SKM-1 (cell line): ENCODE measurements around the gene DCST1.

Experiments
- DNase-seq: peaks from one replicate; lab custom pipeline; 2025; ENCODE audit not compliant: unreplicated experiment; lab: John Stamatoyannopoulos, UW

The DCST1 gene

DNA sequence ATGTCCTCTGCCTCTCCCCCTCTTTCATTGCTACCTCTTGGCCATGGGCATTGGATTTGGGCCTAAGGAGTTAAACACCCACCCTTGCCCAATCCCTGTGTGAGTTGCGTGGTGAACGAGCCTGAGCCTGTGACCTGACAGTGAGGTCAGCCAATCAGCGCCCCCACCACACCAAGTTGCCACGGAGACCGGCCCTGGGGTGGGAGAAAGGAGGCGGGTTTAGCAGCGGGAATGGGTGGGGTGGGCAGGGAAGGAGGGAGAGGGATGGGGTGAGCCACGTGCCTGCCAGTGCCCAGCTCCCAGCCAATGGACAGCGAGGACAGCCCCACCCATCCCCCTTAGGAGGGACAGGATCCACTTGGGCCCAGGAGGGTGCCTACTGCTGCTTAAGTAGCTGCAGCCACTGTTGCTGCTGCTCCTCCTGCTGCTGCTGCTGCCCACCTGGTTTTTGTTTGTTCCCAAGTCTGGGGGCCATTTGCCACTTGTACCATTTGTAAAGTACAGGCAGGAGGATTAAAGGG, 21.5 kb upstream of the DCST1 start:
- no peak for DNase-seq

GRCh38 chr1:155012776-155013602, 20.6 kb upstream of the DCST1 start:
- no peak for DNase-seq

DNA sequence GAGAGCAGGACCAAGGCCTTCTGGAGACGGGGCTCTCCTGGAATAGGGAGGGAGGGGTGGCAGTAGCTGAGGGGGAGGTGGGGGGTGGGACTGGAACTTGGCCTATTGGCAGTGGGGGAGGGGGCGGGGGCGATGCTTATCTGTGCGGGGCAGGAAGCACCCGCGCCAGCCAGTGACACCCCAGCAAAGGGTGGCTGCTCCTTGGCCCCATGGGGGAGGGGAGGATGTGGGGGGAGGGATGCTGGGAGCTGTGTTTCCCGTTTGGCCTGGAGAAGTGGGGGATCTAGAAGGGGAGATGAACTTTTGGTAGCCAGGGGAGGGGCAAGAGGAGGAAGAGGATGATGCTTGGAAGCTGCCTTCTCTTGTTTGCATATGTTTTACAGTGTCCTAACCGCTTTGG, 20.0 kb upstream of the DCST1 start:
- DNase-seq, result no peak

DNA sequence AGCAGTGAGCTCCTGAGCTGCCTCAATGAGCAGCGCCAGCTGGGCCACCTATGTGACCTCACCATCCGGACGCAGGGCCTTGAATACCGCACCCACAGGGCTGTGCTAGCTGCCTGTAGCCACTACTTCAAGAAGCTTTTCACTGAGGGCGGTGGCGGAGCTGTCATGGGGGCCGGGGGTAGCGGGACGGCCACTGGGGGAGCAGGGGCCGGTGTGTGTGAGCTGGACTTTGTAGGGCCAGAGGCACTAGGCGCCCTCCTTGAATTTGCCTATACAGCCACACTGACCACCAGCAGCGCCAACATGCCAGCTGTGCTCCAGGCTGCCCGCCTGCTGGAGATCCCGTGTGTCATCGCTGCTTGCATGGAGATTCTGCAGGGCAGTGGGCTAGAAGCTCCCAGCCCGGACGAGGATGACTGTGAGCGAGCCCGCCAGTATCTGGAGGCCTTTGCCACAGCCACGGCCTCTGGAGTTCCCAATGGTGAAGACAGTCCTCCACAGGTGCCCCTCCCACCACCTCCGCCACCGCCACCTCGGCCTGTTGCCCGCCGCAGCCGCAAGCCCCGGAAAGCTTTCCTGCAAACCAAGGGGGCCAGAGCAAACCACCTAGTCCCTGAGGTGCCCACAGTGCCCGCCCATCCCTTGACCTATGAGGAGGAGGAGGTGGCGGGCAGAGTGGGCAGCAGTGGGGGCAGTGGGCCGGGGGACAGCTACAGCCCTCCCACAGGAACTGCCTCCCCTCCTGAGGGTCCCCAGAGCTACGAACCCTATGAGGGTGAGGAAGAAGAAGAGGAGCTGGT, 18.7 kb upstream of the DCST1 start:
- DNase-seq, result no peak

DNA sequence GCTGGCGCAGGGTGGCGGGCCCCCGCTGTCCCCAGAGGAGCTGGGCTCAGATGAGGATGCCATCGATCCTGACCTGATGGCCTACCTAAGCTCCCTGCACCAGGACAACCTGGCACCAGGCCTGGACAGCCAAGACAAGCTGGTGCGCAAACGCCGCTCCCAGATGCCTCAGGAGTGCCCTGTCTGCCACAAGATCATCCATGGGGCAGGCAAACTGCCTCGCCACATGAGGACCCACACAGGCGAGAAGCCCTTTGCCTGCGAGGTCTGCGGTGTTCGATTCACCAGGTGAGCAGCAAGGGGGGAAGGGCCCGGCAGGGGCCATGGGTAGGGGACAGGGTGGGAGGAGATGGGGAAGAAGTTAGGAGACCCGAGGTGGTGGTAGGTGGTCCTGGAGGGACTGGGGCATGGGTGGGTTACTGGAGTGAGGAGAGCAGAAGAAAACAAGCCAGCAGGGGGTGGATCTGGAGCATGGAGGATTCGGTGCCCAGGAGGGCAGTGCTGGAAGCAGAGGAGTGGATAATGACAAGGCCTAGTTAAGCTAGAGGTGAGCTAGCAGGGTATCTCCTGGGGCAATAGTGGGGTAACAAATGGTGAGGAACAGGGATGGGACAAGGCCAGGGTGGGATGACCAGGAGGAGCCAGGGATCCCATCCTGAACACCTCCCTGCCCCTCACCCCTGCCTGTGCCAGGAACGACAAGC, 17.9 kb upstream of the DCST1 start:
- DNase-seq, result no peak

GRCh38 chr1:155016231-155016831, 17.3 kb upstream of the DCST1 start:
- DNase-seq, result no peak

DNA sequence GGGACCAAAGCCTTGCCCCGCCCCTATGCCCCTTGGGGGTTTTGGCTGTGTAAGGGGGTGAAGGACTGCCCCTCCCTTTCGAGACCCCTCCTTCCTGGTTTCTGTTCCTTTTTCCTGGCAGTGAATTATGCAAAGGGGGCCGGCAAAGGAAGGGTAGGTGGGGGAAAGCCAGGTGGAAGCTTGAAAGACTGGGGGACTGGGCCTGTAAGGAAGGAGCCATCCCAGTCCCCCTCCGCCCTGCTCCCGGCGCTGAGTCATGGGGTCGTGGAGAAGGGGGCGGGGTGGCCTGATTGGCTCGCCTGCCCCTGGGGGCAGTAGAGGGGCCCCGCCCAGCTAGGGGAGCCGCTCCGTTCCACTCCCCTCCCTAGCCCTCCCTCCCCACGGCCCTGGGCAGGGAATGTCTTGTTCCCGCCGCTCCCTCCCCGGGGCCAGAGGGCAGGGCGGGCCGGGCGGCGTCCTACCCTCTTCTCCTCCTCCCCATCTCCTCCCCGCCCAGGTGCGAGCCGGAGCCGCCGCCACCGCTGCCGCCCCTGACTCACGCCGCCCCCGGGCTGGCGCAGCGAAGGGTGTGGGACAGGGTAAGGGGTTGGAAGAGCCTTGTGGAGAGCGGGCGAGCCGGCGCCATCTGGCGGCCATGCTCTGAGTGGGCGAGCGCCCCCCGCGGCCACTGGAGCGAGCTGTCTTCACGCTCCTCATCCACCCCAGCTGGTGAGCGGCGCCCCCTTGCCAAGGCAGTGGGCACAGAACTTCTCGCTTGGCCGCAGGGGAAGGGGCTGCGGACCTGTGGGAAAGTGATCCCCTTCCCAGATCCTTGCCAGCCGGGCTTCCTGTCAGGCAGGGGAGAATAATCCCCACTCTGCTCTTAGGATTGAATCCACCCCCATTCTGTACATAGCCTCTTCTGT, 16.3 kb upstream of the DCST1 start:
- DNase-seq, result peak; percentile 85

DNA sequence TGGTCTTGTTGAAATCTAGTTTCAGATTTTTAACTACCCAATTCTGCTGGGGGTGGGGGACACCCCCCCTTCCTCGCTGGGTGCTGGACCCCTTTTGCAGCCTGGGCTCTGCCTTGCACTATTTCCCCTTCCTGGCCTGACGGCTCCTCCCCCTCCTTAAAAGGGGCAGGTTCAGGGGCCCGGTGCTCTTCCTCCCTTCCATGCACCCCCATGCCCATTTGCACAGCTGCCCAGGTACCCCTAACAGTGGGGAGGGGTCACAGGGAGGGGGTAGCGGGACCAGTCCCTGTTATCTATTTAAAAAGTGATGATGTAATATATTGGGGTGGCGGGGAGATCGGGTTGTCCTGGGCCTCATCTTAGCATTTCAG, 15.7 kb upstream of the DCST1 start:
- no peak for DNase-seq

GRCh38 chr1:155018617-155019348, 14.8 kb upstream of the DCST1 start:
- DNase-seq, result no peak

DNA sequence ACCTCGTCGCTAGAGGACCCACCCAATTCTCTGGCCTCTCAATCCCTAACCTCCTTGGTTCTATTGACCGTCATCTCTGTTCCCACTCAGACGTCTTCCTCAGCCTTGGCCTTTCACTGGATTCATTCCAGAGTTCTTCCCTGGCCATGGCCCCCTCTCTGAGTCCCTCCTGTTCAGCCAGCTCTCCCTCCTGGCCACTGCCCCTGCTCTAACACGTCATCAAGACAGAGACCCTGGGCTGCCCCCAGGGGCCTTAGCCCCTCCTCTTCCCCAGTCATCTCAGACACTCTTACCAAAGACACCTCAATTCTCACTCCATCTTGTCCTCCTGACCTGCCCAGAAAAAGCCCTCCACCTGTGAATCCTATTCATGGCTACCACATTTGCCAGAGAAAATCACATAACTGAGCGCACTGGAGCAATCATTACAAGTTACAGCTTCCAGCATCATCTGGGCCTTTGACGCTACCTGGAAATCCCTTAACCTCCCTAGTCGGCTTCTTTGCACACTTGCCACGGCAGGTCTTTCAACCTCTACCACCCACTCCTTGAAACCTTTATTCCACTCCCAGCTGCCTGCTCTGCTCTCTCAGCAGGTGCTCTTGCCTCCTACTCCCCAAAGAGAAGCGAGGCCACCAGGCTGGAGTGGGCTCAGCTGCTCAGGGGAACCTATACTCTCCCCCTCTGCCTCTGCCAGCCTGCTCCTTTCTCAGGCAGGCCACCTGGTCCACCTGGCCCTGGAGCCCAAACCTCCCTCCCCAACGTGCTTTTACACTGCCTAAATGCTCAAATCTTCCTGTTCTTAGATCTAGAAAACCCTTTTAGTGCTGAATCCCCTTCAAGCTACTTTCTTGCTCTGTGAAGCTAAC, 14.0 kb upstream of the DCST1 start:
- DNase-seq, result no peak

DNA sequence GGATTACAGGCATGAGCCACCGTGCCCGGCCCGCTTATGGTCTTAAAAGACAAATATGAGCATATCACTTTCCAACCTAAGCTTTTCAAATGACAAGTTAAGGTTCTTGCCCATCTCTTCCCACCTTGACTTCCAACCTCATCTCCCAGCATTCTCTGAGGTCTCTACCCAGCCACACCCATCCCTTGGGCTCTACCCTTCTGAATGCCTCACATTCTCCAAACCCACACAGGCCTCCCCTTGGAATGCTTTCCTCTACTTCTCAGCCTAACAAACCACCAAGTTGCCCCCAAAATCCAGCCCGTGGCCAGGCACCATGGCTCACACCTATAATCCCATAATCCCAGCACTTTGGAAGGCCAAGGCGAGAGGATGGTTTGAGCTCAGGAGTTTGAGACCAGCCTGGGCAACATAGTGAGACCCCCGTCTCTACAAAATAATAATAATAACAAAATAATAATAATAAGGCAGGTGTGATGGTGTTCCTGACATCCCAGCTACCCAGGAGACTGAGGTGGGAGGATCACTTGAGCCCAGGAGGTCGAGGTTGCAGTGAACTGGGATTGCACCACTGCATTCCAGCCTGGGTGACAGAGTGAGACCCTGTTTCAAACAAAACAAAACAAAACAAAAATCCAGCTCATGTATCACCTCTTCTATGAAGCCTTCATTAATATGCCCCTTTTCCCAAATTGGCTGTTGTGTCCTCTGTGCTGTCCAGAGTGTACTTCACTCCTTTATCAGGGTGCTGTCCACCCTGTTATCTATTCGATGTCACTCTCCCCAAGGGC, 11.3 kb upstream of the DCST1 start:
- DNase-seq, result no peak

GRCh38 chr1:155022927-155023236, 10.7 kb upstream of the DCST1 start:
- peak; percentile 46 for DNase-seq

- no peak for DNase-seq
Measured at GRCh38 chr1:155023627-155024026, 10.0 kb upstream of the DCST1 start.

- DNase-seq, result no peak
Measured at GRCh38 chr1:155024315-155024714, 9.3 kb upstream of the DCST1 start.

GRCh38 chr1:155026154-155026553, 7.5 kb upstream of the DCST1 start:
- DNase-seq, result no peak

DNA sequence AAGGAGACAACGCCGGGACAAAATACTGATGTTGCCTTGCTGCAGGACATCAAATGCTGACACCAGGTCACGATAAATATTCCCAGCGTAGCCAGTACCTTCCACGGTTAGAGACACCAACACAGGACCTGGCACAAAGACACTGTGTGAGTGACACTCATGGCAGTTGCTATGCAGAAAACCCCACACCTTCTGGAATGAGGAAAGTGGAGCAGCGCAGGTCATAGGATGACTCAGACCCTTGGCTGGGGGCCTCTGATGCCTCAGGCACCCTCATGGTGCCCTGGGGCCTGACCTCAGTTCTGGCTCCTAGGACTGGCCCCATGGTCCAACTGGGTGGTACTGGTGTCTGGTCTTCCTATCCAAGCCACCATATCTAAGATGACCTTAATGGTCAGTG, 7.0 kb upstream of the DCST1 start:
- no peak for DNase-seq

DNA sequence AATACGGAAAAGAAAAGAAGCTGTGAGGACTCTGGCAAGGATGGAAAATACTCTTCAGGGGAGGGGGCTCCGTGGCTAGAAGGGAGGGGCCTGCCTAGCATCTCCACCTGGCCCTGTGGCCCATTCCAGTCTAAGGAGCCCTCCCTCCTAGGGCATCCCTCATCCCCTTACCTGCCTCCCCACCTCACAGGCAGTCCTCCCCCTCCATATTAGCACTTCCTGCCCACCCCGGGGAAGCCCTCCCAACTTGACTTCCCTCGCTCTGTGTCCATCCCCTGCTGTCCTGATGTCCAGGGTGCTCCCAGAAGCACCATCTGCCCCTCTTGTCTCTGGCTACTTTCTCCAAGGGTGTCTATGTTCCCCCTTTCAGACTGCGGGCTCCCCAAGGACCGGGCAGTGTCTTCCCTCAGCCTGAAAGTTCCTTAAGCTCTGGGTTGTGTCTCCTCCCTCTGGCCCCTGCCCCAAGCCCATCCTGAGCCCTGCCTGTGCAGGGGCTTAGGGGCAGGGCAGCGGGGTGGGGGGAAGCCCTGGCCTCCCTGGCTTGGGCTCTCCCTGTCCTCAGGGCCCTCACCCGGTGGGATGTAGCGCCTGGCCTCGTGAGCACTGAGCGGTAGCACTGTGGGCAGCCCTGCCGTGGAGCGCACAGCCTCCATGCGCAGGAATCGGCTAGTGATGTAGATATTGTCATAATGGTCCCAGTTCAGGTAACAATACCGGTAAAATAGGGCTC, 3.9 kb upstream of the DCST1 start:
- no peak for DNase-seq
